SK-N-SH (cell line): ENCODE measurements around the gene STEAP1. TPM values are rescaled to one million over a fixed set of nuclear protein-coding genes. Genes with fewer than 3 reads are reported as not detected.

Experiments
- CTCF ChIA-PET: fragments of 300-600, 350-600 bp; formaldehyde crosslinking; extraction: SDS; loops from one replicate; lab custom pipeline; 2021; lab: Yijun Ruan, JAX
- POLR2A ChIA-PET: fragments of 350-600 bp; sonication (Branson Sonifier 250); formaldehyde crosslinking; extraction: SDS; loops from one replicate; lab custom pipeline; 2020; ENCODE audit warnings: antibody characterized with exemption, inconsistent platforms; lab: Yijun Ruan, JAX
- DNase-seq: peaks from one replicate; pipeline ENCODE4 v3.0.0; 2012
- H2AFZ ChIP-seq: fragments of 200-600 bp; sonication (generic); 2 replicates; pipeline ENCODE4 v1.8.1; 2016; ENCODE audit warnings: antibody characterized with exemption, mild to moderate bottlenecking, low read depth
- H3F3A ChIP-seq: fragments of 200-600 bp; sonication (generic); replicated peaks from 2 replicates; pipeline ENCODE3; 2016; ENCODE audit warnings: antibody characterized with exemption, mild to moderate bottlenecking; ENCODE audit not compliant: insufficient read depth
- H3K27ac ChIP-seq, 2 experiments: fragments of 200-500 bp in 1 of 2; fragments of 200-600 bp in 1 of 2; sonication (Bioruptor generic) in 1 of 2; sonication (generic), shearing (Covaris generic) in 1 of 2; 2 replicates each; pipeline versions ENCODE4 v1.5.1 to v1.6.1; 2014 to 2016; ENCODE audit warnings: low read depth in 2 of 2, inconsistent platforms in 1 of 2, low read length in 1 of 2, mild to moderate bottlenecking in 1 of 2, mixed read lengths in 1 of 2
- H3K27me3 ChIP-seq: fragments of 200-600 bp; sonication (generic), shearing (Covaris generic); 2 replicates; pipeline ENCODE4 v1.6.1; 2016; ENCODE audit warnings: mixed run types; ENCODE audit not compliant: insufficient read depth
- H3K36me3 ChIP-seq, 2 experiments: fragments of 200-500 bp in 1 of 2; fragments of 200-600 bp in 1 of 2; sonication (Bioruptor generic) in 1 of 2; sonication (generic) in 1 of 2; replicated peaks in 1 of 2; 2 replicates each; pipeline versions ENCODE3 to v1.5.1; 2014 to 2016; ENCODE audit warnings: low read length in 1 of 2, mild to moderate bottlenecking in 1 of 2; ENCODE audit not compliant: insufficient read depth in 2 of 2, control insufficient read depth in 1 of 2
- H3K4me1 ChIP-seq, 2 experiments: fragments of 200-500 bp in 1 of 2; fragments of 200-600 bp in 1 of 2; sonication (Bioruptor generic) in 1 of 2; sonication (generic), shearing (Covaris generic) in 1 of 2; 2 replicates each; pipeline versions ENCODE4 v1.5.1 to v1.6.1; 2014 to 2016; ENCODE audit warnings: low read depth in 1 of 2, low read length in 1 of 2, mixed run types in 1 of 2; ENCODE audit not compliant: insufficient read depth in 2 of 2, control insufficient read depth in 1 of 2
- H3K4me2 ChIP-seq: fragments of 200-600 bp; sonication (generic), shearing (Covaris generic); 2 replicates; pipeline ENCODE4 v1.6.1; 2017; ENCODE audit warnings: mixed run types
- H3K4me3 ChIP-seq, 2 experiments: fragments of 200-500 bp in 1 of 2; fragments of 200-600 bp in 1 of 2; sonication (Bioruptor generic) in 1 of 2; sonication (generic), shearing (Covaris generic) in 1 of 2; 2 replicates each; pipeline versions ENCODE4 v1.5.1 to v1.8.1; 2014 to 2016; ENCODE audit warnings: low read depth in 2 of 2, inconsistent platforms in 1 of 2, low read length in 1 of 2, mild to moderate bottlenecking in 1 of 2, mixed read lengths in 1 of 2, moderate library complexity in 1 of 2
- H3K79me2 ChIP-seq: fragments of 200-600 bp; sonication (generic); 2 replicates; pipeline ENCODE4 v1.8.1; 2017; ENCODE audit warnings: mild to moderate bottlenecking; ENCODE audit not compliant: insufficient read depth
- H3K9ac ChIP-seq: fragments of 200-600 bp; sonication (generic); 2 replicates; pipeline ENCODE4 v1.6.1; 2017; ENCODE audit warnings: mixed run types
- H3K9me2 ChIP-seq: fragments of 200-600 bp; sonication (generic); 2 replicates; pipeline ENCODE4 v1.6.1; 2017; ENCODE audit warnings: mixed run types
- H3K9me3 ChIP-seq: fragments of 200-600 bp; sonication (generic); 2 replicates; pipeline ENCODE4 v1.6.1; 2017; ENCODE audit warnings: mixed run types, mild to moderate bottlenecking, moderate library complexity
- H4K20me1 ChIP-seq: fragments of 200-600 bp; sonication (generic); 2 replicates; pipeline ENCODE4 v1.6.1; 2017; ENCODE audit warnings: mild to moderate bottlenecking, mixed run types; ENCODE audit not compliant: insufficient read depth
- CHD2 ChIP-seq: fragments of 150-350 bp; IDR thresholded peaks from 2 replicates; pipeline ENCODE4 v1.6.1; 2018; ENCODE audit warnings: low read length; ENCODE audit not compliant: partially characterized antibody
- ELF1 ChIP-seq: IDR thresholded peaks from 2 replicates; pipeline ENCODE4 v1.4.0; 2012
- EP300 ChIP-seq, 2 experiments: IDR thresholded peaks; 2 replicates each; pipeline versions ENCODE4 v1.4.0 to v1.6.1; 2012; ENCODE audit warnings: borderline replicate concordance in 1 of 2, low read depth in 1 of 2, low read length in 1 of 2
- EZH2phosphoT487 ChIP-seq: fragments of 200-600 bp; sonication (generic); IDR thresholded peaks from 2 replicates; pipeline ENCODE4 v1.6.1; 2017; ENCODE audit warnings: low read depth, mixed run types, mild to moderate bottlenecking, antibody characterized with exemption, moderate library complexity, borderline replicate concordance
- FOSL2 ChIP-seq: IDR thresholded peaks from 2 replicates; pipeline ENCODE4 v1.4.0; 2012; ENCODE audit warnings: low read depth, mild to moderate bottlenecking, moderate library complexity, borderline replicate concordance
- FOXJ3 ChIP-seq: sonication (generic); formaldehyde crosslinking; IDR thresholded peaks from 2 replicates; pipeline ENCODE4 v1.5.1; 2020; ENCODE audit warnings: mild to moderate bottlenecking, missing genetic modification reagents
- FOXM1 ChIP-seq: IDR thresholded peaks from 2 replicates; pipeline ENCODE4 v1.4.0; 2012; ENCODE audit warnings: low read depth, mild to moderate bottlenecking
- GABPA ChIP-seq: IDR thresholded peaks from 2 replicates; pipeline ENCODE4 v1.4.0; 2012; ENCODE audit warnings: low read depth, mild to moderate bottlenecking
- JUND ChIP-seq: IDR thresholded peaks from 2 replicates; pipeline ENCODE4 v1.4.0; 2012
- MEF2A ChIP-seq: IDR thresholded peaks from 2 replicates; pipeline ENCODE4 v1.4.0; 2012; ENCODE audit warnings: low read depth, borderline replicate concordance
- NFIC ChIP-seq: IDR thresholded peaks from 2 replicates; pipeline ENCODE4 v1.4.0; 2012; ENCODE audit warnings: borderline replicate concordance
- NRF1 ChIP-seq: IDR thresholded peaks from 2 replicates; pipeline ENCODE4 v1.6.1; 2012; ENCODE audit warnings: low read depth, mild to moderate bottlenecking, low read length
- POLR2AphosphoS5 ChIP-seq: IDR thresholded peaks from 2 replicates; pipeline ENCODE4 v1.6.1; 2012; ENCODE audit warnings: low read depth, low read length
- RAD21 ChIP-seq: IDR thresholded peaks from 2 replicates; pipeline ENCODE4 v1.6.1; 2012; ENCODE audit warnings: mild to moderate bottlenecking, low read length
- RFX5 ChIP-seq: IDR thresholded peaks from 2 replicates; pipeline ENCODE4 v1.6.1; 2012; ENCODE audit warnings: mild to moderate bottlenecking, improper control_type of control experiment, low read length
- TCF12 ChIP-seq: IDR thresholded peaks from 2 replicates; pipeline ENCODE4 v1.4.0; 2012
- YY1 ChIP-seq: IDR thresholded peaks from 2 replicates; pipeline ENCODE4 v1.4.0; 2012; ENCODE audit warnings: low read depth, mild to moderate bottlenecking
- WGBS: methylation state at CpG from one replicate; pipeline ENCODE4 v1.1.6; 2017; ENCODE audit warnings: low lambda C conversion rate; 5-methylcytosine and 5-hydroxymethylcytosine counted together
- polyA plus RNA-seq, 3 experiments: library from polyadenylated mRNA; depleted of rRNA; stranded (reverse); fragments of >200 nt; gene quantifications; 2 replicates each; pipeline ENCODE4 v1.2.3, GENCODE V29; 2012
- TF ChIP-seq, protein P1 (sequence below): IDR thresholded peaks from 2 replicates; pipeline ENCODE4; 2012
- TF ChIP-seq, protein P2 (sequence below): IDR thresholded peaks from 2 replicates; pipeline ENCODE4 v1.6.1; 2012; ENCODE audit warnings: mild to moderate bottlenecking, low read depth, low read length, moderate library complexity
- TF ChIP-seq, protein P3 (sequence below): IDR thresholded peaks from 2 replicates; pipeline ENCODE4 v1.4.0; 2012; ENCODE audit warnings: low read depth, borderline replicate concordance
- TF ChIP-seq, protein P4 (sequence below): IDR thresholded peaks from 2 replicates; pipeline ENCODE4 v1.4.0; 2012; ENCODE audit warnings: low read depth, borderline replicate concordance
- TF ChIP-seq, protein P5 (sequence below): fragments of 200-600 bp; sonication (generic); IDR thresholded peaks from 2 replicates; pipeline ENCODE4 v1.6.1; 2017; ENCODE audit warnings: antibody characterized with exemption, mild to moderate bottlenecking, moderate library complexity
- TF ChIP-seq, protein P6 (sequence below): IDR thresholded peaks from 2 replicates; pipeline ENCODE4 v1.4.0; 2012; ENCODE audit warnings: low read depth

Gene STEAP1
- polyA plus RNA-seq, 1 of the 3 experiments (the other 2 are of a cell fraction), result 17.0 TPM

DNA sequence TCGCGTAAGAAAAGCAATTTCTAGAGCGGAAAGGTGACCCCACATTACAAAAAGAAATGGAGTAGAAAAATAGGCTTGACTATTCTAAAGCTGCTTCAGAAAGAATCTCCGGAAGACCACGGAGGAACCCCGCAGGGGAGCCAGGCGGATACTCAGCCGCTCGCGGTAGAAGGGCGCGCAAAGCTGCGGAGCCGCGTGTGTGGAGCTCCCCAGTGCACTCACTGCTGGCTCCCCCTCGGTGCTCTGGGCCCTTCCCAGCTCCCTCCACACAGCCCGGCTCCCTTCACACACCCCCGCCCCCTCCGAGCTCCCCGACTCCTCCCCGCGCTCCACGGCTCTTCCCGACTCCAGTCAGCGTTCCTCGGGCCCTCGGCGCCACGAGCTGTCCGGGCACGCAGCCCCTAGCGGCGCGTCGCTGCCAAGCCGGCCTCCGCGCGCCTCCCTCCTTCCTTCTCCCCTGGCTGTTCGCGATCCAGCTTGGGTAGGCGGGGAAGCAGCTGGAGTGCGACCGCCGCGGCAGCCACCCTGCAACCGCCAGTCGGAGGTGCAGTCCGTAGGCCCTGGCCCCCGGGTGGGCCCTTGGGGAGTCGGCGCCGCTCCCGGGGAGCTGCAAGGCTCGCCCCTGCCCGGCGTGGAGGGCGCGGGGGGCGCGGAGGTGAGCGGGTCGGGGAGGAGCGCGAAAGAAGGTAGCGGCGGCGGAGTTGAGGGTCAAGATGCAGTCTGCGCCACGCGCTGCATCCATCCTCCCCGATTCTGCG is 57.3 kb downstream of the STEAP1 start, which contains the start of gene STEAP2:
Gene STEAP2 (plus strand): TSS at position 350 of the 758 bp plus-strand sequence. CDS start 13,343 bp downstream, outside the sequence.
- H3K36me3 ChIP-seq, result no peaks in the 10 kb centered on the region
- H3K9me3 ChIP-seq, result no peaks in the 10 kb centered on the region
- 2% methylated on average over 49 of the region's 73 CpGs for WGBS
- H3K4me1 ChIP-seq, result peaks cover 6 to 11% of the 10 kb centered on the region in 2 experiments; a peak in 2 of 4 replicates
- no peaks in the 10 kb centered on the region for H4K20me1 ChIP-seq
- peaks cover 6% of the 10 kb centered on the region; the same call in 1 of the 2 replicates for H3K79me2 ChIP-seq
- H3K9me2 ChIP-seq, result no peaks in the 10 kb centered on the region; the same call in 1 of the 2 replicates
- ChIA-PET POLR2A (interaction anchor here (0.6 to 1.2 kb wide), 4 partner anchors 18 to 192 kb away, joined by 3 to 4 read pairs (median 4); partner anchors contain the start of gene CLDN12), CTCF (interaction anchor here (0.6 to 3.0 kb wide), 38 partner anchors 9 to 385 kb away, joined by 3 to 19 read pairs (median 4); partner anchors contain the start of genes CDK14, CLDN12 and STEAP1)
- peak within 1 kb of the TSS; percentile 71 to 86 for H3K27ac ChIP-seq
- H3F3A ChIP-seq, result no peaks in the 10 kb centered on the region
- peak within 1 kb of the TSS; percentile 90 to 97 for H3K4me3 ChIP-seq
- H3K4me2 ChIP-seq, result peak within 1 kb of the TSS; percentile 96
- peak within 1 kb of the TSS; percentile 98 for H2AFZ ChIP-seq
- H3K9ac ChIP-seq, result peak within 1 kb of the TSS; percentile 82
- H3K27me3 ChIP-seq, result no peaks in the 10 kb centered on the region
- peak; percentile 96 for DNase-seq
- TF ChIP-seq RFX5, result no peak
- TF ChIP-seq NFIC, result peak; percentile 62
- no peak for TF ChIP-seq MEF2A
- TF ChIP-seq NRF1, result no peak
- no peak for TF ChIP-seq EZH2phosphoT487
- TF ChIP-seq GABPA, result no peak
- TF ChIP-seq POLR2AphosphoS5, result peak; percentile 81
- TF ChIP-seq JUND, result no peak
- TF ChIP-seq RAD21, result peak; percentile 39
- TF ChIP-seq, protein P1, sequence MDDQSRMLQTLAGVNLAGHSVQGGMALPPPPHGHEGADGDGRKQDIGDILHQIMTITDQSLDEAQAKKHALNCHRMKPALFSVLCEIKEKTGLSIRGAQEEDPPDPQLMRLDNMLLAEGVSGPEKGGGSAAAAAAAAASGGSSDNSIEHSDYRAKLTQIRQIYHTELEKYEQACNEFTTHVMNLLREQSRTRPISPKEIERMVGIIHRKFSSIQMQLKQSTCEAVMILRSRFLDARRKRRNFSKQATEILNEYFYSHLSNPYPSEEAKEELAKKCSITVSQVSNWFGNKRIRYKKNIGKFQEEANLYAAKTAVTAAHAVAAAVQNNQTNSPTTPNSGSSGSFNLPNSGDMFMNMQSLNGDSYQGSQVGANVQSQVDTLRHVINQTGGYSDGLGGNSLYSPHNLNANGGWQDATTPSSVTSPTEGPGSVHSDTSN, result peak; percentile 30; the same call in 1 of the 2 replicates
- peak; percentile 46; the same call in 1 of the 2 replicates for TF ChIP-seq TCF12
- TF ChIP-seq, protein P2, sequence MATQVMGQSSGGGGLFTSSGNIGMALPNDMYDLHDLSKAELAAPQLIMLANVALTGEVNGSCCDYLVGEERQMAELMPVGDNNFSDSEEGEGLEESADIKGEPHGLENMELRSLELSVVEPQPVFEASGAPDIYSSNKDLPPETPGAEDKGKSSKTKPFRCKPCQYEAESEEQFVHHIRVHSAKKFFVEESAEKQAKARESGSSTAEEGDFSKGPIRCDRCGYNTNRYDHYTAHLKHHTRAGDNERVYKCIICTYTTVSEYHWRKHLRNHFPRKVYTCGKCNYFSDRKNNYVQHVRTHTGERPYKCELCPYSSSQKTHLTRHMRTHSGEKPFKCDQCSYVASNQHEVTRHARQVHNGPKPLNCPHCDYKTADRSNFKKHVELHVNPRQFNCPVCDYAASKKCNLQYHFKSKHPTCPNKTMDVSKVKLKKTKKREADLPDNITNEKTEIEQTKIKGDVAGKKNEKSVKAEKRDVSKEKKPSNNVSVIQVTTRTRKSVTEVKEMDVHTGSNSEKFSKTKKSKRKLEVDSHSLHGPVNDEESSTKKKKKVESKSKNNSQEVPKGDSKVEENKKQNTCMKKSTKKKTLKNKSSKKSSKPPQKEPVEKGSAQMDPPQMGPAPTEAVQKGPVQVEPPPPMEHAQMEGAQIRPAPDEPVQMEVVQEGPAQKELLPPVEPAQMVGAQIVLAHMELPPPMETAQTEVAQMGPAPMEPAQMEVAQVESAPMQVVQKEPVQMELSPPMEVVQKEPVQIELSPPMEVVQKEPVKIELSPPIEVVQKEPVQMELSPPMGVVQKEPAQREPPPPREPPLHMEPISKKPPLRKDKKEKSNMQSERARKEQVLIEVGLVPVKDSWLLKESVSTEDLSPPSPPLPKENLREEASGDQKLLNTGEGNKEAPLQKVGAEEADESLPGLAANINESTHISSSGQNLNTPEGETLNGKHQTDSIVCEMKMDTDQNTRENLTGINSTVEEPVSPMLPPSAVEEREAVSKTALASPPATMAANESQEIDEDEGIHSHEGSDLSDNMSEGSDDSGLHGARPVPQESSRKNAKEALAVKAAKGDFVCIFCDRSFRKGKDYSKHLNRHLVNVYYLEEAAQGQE, result 0 out of 2 replicates have a peak, but pooled peaks have one; percentile 34
- TF ChIP-seq, protein P3, sequence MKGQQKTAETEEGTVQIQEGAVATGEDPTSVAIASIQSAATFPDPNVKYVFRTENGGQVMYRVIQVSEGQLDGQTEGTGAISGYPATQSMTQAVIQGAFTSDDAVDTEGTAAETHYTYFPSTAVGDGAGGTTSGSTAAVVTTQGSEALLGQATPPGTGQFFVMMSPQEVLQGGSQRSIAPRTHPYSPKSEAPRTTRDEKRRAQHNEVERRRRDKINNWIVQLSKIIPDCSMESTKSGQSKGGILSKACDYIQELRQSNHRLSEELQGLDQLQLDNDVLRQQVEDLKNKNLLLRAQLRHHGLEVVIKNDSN, result 0 out of 2 replicates have a peak, but pooled peaks have one; percentile 31
- TF ChIP-seq, protein P4, sequence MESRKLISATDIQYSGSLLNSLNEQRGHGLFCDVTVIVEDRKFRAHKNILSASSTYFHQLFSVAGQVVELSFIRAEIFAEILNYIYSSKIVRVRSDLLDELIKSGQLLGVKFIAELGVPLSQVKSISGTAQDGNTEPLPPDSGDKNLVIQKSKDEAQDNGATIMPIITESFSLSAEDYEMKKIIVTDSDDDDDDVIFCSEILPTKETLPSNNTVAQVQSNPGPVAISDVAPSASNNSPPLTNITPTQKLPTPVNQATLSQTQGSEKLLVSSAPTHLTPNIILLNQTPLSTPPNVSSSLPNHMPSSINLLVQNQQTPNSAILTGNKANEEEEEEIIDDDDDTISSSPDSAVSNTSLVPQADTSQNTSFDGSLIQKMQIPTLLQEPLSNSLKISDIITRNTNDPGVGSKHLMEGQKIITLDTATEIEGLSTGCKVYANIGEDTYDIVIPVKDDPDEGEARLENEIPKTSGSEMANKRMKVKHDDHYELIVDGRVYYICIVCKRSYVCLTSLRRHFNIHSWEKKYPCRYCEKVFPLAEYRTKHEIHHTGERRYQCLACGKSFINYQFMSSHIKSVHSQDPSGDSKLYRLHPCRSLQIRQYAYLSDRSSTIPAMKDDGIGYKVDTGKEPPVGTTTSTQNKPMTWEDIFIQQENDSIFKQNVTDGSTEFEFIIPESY, result no peak
- TF ChIP-seq YY1, result peak; percentile 73; the same call in 1 of the 2 replicates
- TF ChIP-seq CHD2, result peak; percentile 43
- TF ChIP-seq ELF1, result no peak
- no peak for TF ChIP-seq FOXM1
- TF ChIP-seq, protein P5, sequence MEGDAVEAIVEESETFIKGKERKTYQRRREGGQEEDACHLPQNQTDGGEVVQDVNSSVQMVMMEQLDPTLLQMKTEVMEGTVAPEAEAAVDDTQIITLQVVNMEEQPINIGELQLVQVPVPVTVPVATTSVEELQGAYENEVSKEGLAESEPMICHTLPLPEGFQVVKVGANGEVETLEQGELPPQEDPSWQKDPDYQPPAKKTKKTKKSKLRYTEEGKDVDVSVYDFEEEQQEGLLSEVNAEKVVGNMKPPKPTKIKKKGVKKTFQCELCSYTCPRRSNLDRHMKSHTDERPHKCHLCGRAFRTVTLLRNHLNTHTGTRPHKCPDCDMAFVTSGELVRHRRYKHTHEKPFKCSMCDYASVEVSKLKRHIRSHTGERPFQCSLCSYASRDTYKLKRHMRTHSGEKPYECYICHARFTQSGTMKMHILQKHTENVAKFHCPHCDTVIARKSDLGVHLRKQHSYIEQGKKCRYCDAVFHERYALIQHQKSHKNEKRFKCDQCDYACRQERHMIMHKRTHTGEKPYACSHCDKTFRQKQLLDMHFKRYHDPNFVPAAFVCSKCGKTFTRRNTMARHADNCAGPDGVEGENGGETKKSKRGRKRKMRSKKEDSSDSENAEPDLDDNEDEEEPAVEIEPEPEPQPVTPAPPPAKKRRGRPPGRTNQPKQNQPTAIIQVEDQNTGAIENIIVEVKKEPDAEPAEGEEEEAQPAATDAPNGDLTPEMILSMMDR, result peak; percentile 74
- TF ChIP-seq FOXJ3 (CRISPR knock-in tag), result no peak
- TF ChIP-seq FOSL2, result peak; percentile 3; the same call in 1 of the 2 replicates
- peak; percentile 33 to 62; a peak in 1 of 4 replicates for TF ChIP-seq EP300 (IDR thresholded peaks at IDR 0.05; ENCODE audit: borderline replicate concordance in 1 of 2, low read depth in 1 of 2, low read length in 1 of 2)
- TF ChIP-seq, protein P6, sequence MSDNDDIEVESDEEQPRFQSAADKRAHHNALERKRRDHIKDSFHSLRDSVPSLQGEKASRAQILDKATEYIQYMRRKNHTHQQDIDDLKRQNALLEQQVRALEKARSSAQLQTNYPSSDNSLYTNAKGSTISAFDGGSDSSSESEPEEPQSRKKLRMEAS, result peak; percentile 97
